Gastroesophageal sphincter (tissue), 3 donors: ENCODE data around the gene CHCHD6.

Source experiments
- POLR2A ChIP-seq, 2 donors: fragments of 450-650 bp; IDR thresholded peaks; one replicate each; pipeline ENCODE4 v1.6.1; 2017; ENCODE audit warnings: antibody characterized with exemption in 2 of 2, mild to moderate bottlenecking in 2 of 2, moderate library complexity in 1 of 2
- TF ChIP-seq, protein P1 (sequence below), 4 experiments: fragments of 200-600 bp in 2 of 4; fragments of 450-650 bp in 2 of 4; sonication (generic) in 1 of 4; IDR thresholded peaks; one replicate each; pipeline ENCODE4 v1.5.1; 2017 to 2019; ENCODE audit warnings: antibody characterized with exemption in 4 of 4, mild to moderate bottlenecking in 2 of 4, moderate library complexity in 2 of 4

DNA sequence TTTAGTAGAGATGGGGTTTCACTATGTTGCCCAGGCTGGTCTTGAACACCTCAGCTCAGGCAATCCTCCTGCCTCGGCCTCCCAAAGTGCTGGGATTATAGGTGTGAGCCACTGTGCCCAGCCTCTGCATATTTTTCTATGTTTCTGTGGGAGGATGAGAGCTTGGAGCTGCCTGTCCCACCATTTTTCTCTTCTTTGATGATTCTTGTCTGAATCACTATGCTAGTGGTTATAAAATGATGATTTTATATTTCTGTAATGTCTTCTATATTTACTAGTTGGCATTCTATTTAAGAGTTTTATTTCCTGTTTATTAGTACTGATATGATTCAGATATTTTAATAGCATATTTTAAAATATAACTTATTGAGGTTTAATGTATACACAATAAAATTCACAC lies 69.7 kb downstream of the CHCHD6 start:
- TF ChIP-seq, protein P1, sequence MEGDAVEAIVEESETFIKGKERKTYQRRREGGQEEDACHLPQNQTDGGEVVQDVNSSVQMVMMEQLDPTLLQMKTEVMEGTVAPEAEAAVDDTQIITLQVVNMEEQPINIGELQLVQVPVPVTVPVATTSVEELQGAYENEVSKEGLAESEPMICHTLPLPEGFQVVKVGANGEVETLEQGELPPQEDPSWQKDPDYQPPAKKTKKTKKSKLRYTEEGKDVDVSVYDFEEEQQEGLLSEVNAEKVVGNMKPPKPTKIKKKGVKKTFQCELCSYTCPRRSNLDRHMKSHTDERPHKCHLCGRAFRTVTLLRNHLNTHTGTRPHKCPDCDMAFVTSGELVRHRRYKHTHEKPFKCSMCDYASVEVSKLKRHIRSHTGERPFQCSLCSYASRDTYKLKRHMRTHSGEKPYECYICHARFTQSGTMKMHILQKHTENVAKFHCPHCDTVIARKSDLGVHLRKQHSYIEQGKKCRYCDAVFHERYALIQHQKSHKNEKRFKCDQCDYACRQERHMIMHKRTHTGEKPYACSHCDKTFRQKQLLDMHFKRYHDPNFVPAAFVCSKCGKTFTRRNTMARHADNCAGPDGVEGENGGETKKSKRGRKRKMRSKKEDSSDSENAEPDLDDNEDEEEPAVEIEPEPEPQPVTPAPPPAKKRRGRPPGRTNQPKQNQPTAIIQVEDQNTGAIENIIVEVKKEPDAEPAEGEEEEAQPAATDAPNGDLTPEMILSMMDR (IDR thresholded peaks at IDR 0.05) = no peak
- TF ChIP-seq POLR2A (IDR thresholded peaks at IDR 0.05) = no peak
